Body of pancreas (tissue), 4 donors: ENCODE measurements around the gene DEK.

Source experiments
- POLR2A ChIP-seq, 3 donors: fragments of 450-650 bp; IDR thresholded peaks; one replicate each; pipeline ENCODE4 v1.6.1; 2016; ENCODE audit warnings: antibody characterized with exemption in 3 of 3, mild to moderate bottlenecking in 2 of 3
- TF ChIP-seq, protein P1 (sequence below), 7 experiments: fragments of 450-650 bp in 4 of 7; fragments of 200-600 bp in 3 of 7; sonication (generic) in 3 of 7; IDR thresholded peaks; one replicate each; pipeline ENCODE4 v1.5.1; 2016 to 2019; ENCODE audit warnings: antibody characterized with exemption in 7 of 7

- TF ChIP-seq, protein P1, sequence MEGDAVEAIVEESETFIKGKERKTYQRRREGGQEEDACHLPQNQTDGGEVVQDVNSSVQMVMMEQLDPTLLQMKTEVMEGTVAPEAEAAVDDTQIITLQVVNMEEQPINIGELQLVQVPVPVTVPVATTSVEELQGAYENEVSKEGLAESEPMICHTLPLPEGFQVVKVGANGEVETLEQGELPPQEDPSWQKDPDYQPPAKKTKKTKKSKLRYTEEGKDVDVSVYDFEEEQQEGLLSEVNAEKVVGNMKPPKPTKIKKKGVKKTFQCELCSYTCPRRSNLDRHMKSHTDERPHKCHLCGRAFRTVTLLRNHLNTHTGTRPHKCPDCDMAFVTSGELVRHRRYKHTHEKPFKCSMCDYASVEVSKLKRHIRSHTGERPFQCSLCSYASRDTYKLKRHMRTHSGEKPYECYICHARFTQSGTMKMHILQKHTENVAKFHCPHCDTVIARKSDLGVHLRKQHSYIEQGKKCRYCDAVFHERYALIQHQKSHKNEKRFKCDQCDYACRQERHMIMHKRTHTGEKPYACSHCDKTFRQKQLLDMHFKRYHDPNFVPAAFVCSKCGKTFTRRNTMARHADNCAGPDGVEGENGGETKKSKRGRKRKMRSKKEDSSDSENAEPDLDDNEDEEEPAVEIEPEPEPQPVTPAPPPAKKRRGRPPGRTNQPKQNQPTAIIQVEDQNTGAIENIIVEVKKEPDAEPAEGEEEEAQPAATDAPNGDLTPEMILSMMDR (IDR thresholded peaks at IDR 0.05) = no peak
- TF ChIP-seq POLR2A (IDR thresholded peaks at IDR 0.05) = no peak
These were observed 54.7 kb downstream of the DEK start for GRCh38 chr6:18209539-18210197.
